ENCODE data around the gene RFX4. TPM values are rescaled to one million over a fixed set of nuclear protein-coding genes. Genes with fewer than 3 reads are reported as not detected.
"Not testable (repeated sequence)": the region's sequence is repeated elsewhere in the genome, so short reads cannot be mapped to it uniquely, and the experiment has no call there.

RFX4 gene
- total RNA-seq, 2 experiments from 2014 or later, result not detected

- CTCF ChIA-PET, result no interaction called here
Measured at GRCh38 chr12:106601031-106601430, 18.2 kb downstream of the RFX4 start.

DNA sequence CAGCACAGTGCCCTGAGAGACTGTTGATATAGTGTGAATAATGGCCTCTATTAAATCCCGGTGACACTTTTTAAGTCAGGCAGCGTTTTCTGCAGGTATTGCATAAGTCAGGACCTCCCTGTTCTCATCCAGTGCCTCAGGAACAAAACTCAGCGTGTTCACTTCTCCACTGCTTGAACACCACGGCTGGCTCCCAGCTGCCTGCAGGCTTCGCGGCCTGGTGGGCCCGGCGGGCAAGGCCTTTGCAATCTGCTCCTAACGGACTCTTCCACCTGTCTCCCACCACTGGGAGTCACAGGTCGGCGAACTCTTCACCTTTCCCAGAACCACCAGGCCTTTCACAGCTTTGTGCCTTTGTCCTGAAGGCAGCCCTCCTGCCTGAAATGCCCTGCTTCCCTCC, 18.7 kb downstream of the RFX4 start:
- ChIA-PET CTCF (no interaction called here), POLR2A (interaction anchor here (0.5 kb wide), 1 partner anchor 45 kb away, joined by 3 read pairs; no protein-coding TSS in a partner anchor)
- no peaks in the 10 kb centered on the region for H3K4me1 Mint-ChIP-seq
- H3K27ac Mint-ChIP-seq, result no peak overlapping the region
- H3K4me3 Mint-ChIP-seq, result no peak overlapping the region
- no peaks in the 10 kb centered on the region for H3K9me3 Mint-ChIP-seq
- H3K36me3 Mint-ChIP-seq (ENCODE audit: low read depth), result no peaks in the 10 kb centered on the region
- no peak for DNase-seq
- peaks cover 19% of the 10 kb centered on the region for H3K27me3 Mint-ChIP-seq

More at GRCh38 chr12:106601031-106601430, 18.2 kb downstream of the RFX4 start:
- H3K4me1 Mint-ChIP-seq, result no peaks in the 10 kb centered on the region
- H3K36me3 Mint-ChIP-seq (ENCODE audit: low read depth), result no peaks in the 10 kb centered on the region
- H3K9me3 Mint-ChIP-seq, result no peaks in the 10 kb centered on the region
- POLR2A ChIA-PET, result no interaction called here
- DNase-seq, result no peak
- no peak overlapping the region for H3K4me3 Mint-ChIP-seq
- peaks cover 23% of the 10 kb centered on the region for H3K27me3 Mint-ChIP-seq
- H3K27ac Mint-ChIP-seq, result no peak overlapping the region

GRCh38 chr12:106602076-106602475, 19.3 kb downstream of the RFX4 start:
- no peaks in the 10 kb centered on the region for H3K9me3 Mint-ChIP-seq
- POLR2A ChIA-PET, result interaction anchor here (0.5 kb wide), 1 partner anchor 44 kb away, joined by 3 read pairs; no protein-coding TSS in a partner anchor
- no peak overlapping the region for H3K27ac Mint-ChIP-seq
- H3K27me3 Mint-ChIP-seq, result peaks cover 17% of the 10 kb centered on the region
- CTCF ChIA-PET, result no interaction called here
- H3K4me3 Mint-ChIP-seq, result no peak overlapping the region
- no peak for DNase-seq
- H3K36me3 Mint-ChIP-seq (ENCODE audit: low read depth), result no peaks in the 10 kb centered on the region
- no peaks in the 10 kb centered on the region for H3K4me1 Mint-ChIP-seq

- H3K9me3 Mint-ChIP-seq, result peaks cover under 1% of the 10 kb centered on the region
- H3K27ac Mint-ChIP-seq, result no peak overlapping the region
- ChIA-PET POLR2A (no interaction called here), CTCF (interaction anchor here (0.8 kb wide), 1 partner anchor 51 kb away, joined by 3 read pairs; no protein-coding TSS in a partner anchor)
- H3K36me3 Mint-ChIP-seq (ENCODE audit: low read depth), result no peaks in the 10 kb centered on the region
- H3K27me3 Mint-ChIP-seq, result peaks cover 5% of the 10 kb centered on the region
- no peak overlapping the region for H3K4me3 Mint-ChIP-seq
- DNase-seq, result no peak
- no peaks in the 10 kb centered on the region for H3K4me1 Mint-ChIP-seq
Measured at GRCh38 chr12:106605254-106605653, 22.4 kb downstream of the RFX4 start.

DNA sequence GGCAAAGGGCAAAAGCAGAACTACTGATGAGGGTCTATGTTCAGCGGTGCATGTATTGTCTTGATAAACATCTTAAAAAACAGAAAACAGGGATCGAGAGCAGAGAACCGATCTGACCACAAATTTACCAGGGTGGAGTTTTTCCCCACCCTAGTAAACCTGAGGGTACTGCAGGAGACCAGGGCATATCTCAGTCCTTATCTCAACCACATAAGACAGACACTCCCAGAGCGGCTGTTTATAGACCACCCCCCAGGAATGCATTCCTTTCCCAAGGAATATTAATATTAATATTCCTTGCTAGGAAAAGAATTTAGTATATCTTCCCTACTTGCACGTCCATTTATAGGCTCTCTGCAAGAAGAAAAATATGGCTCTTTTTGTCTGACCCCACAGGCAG, 37.8 kb downstream of the RFX4 start:
- H3K27ac Mint-ChIP-seq; H3K9me3 Mint-ChIP-seq; DNase-seq; H3K4me3 Mint-ChIP-seq; H3K36me3 Mint-ChIP-seq (ENCODE audit: low read depth); H3K4me1 Mint-ChIP-seq; POLR2A ChIA-PET: not testable (repeated sequence)
- CTCF ChIA-PET, result interaction anchor here (1.1 kb wide), 1 partner anchor 263 kb away, joined by 3 read pairs; the partner anchor contains the start of gene POLR3B
- peaks cover 18% of the 10 kb centered on the region for H3K27me3 Mint-ChIP-seq

- no peak for DNase-seq
- H3K9me3 Mint-ChIP-seq, result no peaks in the 10 kb centered on the region
- no peak overlapping the region for H3K27ac Mint-ChIP-seq
- ChIA-PET POLR2A (no interaction called here), CTCF (interaction anchor here (1.0 kb wide), 1 partner anchor 20 kb away, joined by 4 read pairs; no protein-coding TSS in a partner anchor)
- no peak overlapping the region for H3K4me3 Mint-ChIP-seq
- peaks cover 4% of the 10 kb centered on the region for H3K27me3 Mint-ChIP-seq
- H3K4me1 Mint-ChIP-seq, result no peaks in the 10 kb centered on the region
- H3K36me3 Mint-ChIP-seq (ENCODE audit: low read depth), result no peaks in the 10 kb centered on the region
Measured at GRCh38 chr12:106625976-106626375, 43.2 kb downstream of the RFX4 start.

GRCh38 chr12:106629797-106630659, 47.2 kb downstream of the RFX4 start:
- Mint-ChIP-seq H3K36me3 (ENCODE audit: low read depth) (no peaks in the 10 kb centered on the region), H3K27ac (no peak overlapping the region), H3K27me3 (peaks cover 2% of the 10 kb centered on the region), H3K4me3 (no peak overlapping the region), H3K4me1 (no peaks in the 10 kb centered on the region), H3K9me3 (no peaks in the 10 kb centered on the region)
- POLR2A ChIA-PET, result no interaction called here
- CTCF ChIA-PET, result no interaction called here
- no peak for DNase-seq

GRCh38 chr12:106631150-106631549, 48.3 kb downstream of the RFX4 start:
- ChIA-PET POLR2A (no interaction called here), CTCF (no interaction called here)
- no peaks in the 10 kb centered on the region for H3K4me1 Mint-ChIP-seq
- no peak overlapping the region for H3K4me3 Mint-ChIP-seq
- peaks cover 5% of the 10 kb centered on the region for H3K27me3 Mint-ChIP-seq
- no peak overlapping the region for H3K27ac Mint-ChIP-seq
- no peaks in the 10 kb centered on the region for H3K36me3 Mint-ChIP-seq (ENCODE audit: low read depth)
- no peak for DNase-seq
- H3K9me3 Mint-ChIP-seq, result no peaks in the 10 kb centered on the region

- DNase-seq, result no peak
- H3K4me3 Mint-ChIP-seq, result no peak overlapping the region
- H3K4me1 Mint-ChIP-seq, result no peaks in the 10 kb centered on the region
- CTCF ChIA-PET, result interaction anchor here (0.6 kb wide), 1 partner anchor 263 kb away, joined by 4 read pairs; no protein-coding TSS in a partner anchor
- POLR2A ChIA-PET, result no interaction called here
- H3K27me3 Mint-ChIP-seq, result peaks cover 7% of the 10 kb centered on the region
- no peak overlapping the region for H3K27ac Mint-ChIP-seq
- no peaks in the 10 kb centered on the region for H3K36me3 Mint-ChIP-seq (ENCODE audit: low read depth)
- H3K9me3 Mint-ChIP-seq, result no peaks in the 10 kb centered on the region
Measured at GRCh38 chr12:106631797-106632196, 49.0 kb downstream of the RFX4 start.

GRCh38 chr12:106632797-106633450, 50.1 kb downstream of the RFX4 start:
- no peak overlapping the region for H3K27ac Mint-ChIP-seq
- CTCF ChIA-PET, result no interaction called here
- no peaks in the 10 kb centered on the region for H3K36me3 Mint-ChIP-seq (ENCODE audit: low read depth)
- no peaks in the 10 kb centered on the region for H3K9me3 Mint-ChIP-seq
- no peak for DNase-seq
- H3K4me3 Mint-ChIP-seq, result no peak overlapping the region
- H3K27me3 Mint-ChIP-seq, result peaks cover 7% of the 10 kb centered on the region
- POLR2A ChIA-PET, result no interaction called here
- H3K4me1 Mint-ChIP-seq, result no peaks in the 10 kb centered on the region

DNA sequence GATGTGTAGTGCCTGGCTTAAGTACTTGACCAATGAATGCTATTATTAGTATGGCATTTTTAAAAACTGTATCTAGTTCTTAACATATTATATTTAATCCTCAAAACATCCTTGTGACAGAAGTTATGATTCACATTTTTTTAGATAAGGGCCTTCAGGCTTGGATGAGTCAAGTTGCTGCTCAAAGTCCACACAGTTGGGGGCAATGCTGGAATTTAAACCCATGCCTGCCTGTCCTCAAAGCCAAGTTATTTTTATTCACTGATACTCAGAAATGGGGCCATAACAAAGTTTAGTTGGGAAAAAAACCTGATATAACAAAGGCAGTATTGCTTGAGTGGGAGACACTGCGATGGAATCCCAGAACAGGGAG, 50.6 kb downstream of the RFX4 start:
- H3K27me3 Mint-ChIP-seq, result peaks cover 7% of the 10 kb centered on the region
- ChIA-PET POLR2A (no interaction called here), CTCF (no interaction called here)
- no peaks in the 10 kb centered on the region for H3K36me3 Mint-ChIP-seq (ENCODE audit: low read depth)
- H3K27ac Mint-ChIP-seq, result no peak overlapping the region
- no peaks in the 10 kb centered on the region for H3K4me1 Mint-ChIP-seq
- no peak for DNase-seq
- H3K4me3 Mint-ChIP-seq, result no peak overlapping the region
- H3K9me3 Mint-ChIP-seq, result no peaks in the 10 kb centered on the region

DNA sequence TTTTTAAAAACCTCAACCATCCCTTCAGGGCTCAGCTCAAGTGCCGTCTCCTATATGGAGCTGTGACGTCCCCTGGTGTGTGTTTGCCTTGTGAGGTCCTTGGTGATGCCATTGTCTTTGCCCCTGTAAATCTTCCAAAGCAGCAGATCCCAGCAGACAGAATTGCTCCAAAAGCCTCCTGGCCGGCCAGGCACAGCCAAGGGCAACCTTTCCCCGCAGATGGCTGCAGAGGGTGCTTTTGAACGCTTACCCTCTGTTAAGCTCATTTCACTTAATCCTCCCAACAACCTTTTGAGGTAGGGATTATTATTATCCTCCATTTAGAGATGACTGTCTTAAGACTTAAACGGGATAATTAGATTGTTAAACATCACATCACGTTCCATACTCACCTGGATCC, 51.4 kb downstream of the RFX4 start:
- ChIA-PET CTCF (interaction anchor here (1.0 to 1.1 kb wide), 2 partner anchors 15 to 16 kb away, joined by 3 read pairs; no protein-coding TSS in a partner anchor), POLR2A (no interaction called here)
- Mint-ChIP-seq H3K4me3 (no peak overlapping the region), H3K9me3 (no peaks in the 10 kb centered on the region), H3K27me3 (peaks cover 7% of the 10 kb centered on the region), H3K36me3 (ENCODE audit: low read depth) (no peaks in the 10 kb centered on the region), H3K27ac (no peak overlapping the region), H3K4me1 (no peaks in the 10 kb centered on the region)
- no peak for DNase-seq

DNA sequence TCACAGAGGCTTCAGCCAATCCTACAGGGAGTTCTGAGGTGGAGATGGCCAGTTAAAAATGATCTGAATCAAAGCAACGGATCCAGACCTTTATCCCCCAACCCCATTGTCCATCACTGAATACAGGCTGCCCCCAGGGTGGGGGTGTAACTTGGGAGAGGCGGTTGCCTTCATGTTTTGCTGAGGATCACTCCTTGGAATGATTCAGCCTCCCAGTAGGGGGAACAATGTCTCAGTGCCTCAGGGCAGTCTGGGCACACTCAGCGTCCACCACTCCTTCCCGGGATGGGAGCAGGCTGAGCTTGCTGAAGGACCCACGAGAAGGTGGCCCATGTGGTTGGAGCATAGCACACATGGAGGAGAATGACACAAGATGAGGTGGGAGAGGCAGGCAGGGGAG, 60.2 kb downstream of the RFX4 start:
- ChIA-PET CTCF (no interaction called here), POLR2A (no interaction called here)
- Mint-ChIP-seq H3K9me3 (no peaks in the 10 kb centered on the region), H3K27ac (no peak overlapping the region), H3K4me3 (no peak overlapping the region), H3K36me3 (ENCODE audit: low read depth) (no peaks in the 10 kb centered on the region), H3K4me1 (no peaks in the 10 kb centered on the region), H3K27me3 (peaks cover 15% of the 10 kb centered on the region)
- DNase-seq, result no peak

Data from activated CD4-positive, alpha-beta T cell treated with anti-CD3 and anti-CD28 coated beads, Interleukin-2, amount 10 ng/mL, durations not matched to agents 7 days and 5 days (primary cell).